ENCODE results near the gene MFAP4. TPM values are rescaled to one million over a fixed set of nuclear protein-coding genes. Genes with fewer than 3 reads are reported as not detected.

MFAP4 gene
- polyA plus RNA-seq, 1 experiment, result 122 TPM

DNA sequence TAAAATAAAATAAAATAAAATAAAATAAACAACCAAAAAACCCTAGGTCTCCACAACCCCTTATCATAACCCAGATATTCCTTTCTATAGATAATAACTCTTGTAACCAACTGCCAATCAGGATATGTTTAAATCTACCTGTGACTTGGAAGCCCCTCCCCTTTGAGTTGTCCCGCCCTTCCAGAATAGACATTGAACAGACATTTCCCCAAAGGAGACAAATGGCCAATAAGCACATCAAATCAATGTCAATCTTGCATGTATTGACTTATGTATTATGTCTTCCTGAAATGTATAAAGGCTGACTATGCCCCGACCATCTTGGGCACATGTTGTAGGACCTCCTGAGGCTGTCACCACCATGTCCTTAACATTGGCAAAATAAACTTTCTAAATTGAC lies 10.2 kb downstream of the MFAP4 start:
- Histone ChIP-seq H3K27me3 (ENCODE audit: control insufficient read depth, insufficient read depth, low read length) (no peaks in the 10 kb centered on the region), H3K4me3 (ENCODE audit: low read depth, low read length) (peak overlapping the region; percentile 86), H3K9me3 (ENCODE audit: control insufficient read depth, insufficient read depth, low read length) (no peaks in the 10 kb centered on the region; the same call in 1 of the 2 replicates), H3K27ac (ENCODE audit: low read depth, low read length) (no peak overlapping the region)
- POLR2A ChIA-PET, result interaction anchor here (1.5 to 2.5 kb wide), 4 partner anchors 11 to 71 kb away, joined by 6 to 52 read pairs (median 16); partner anchors contain the start of genes B9D1, MFAP4 and RNF112
- CTCF ChIA-PET, result interaction anchor here (1.5 to 3.5 kb wide), 3 partner anchors 11 to 71 kb away, joined by 5 to 26 read pairs (median 24); partner anchors contain the start of gene B9D1
- TF ChIP-seq, protein P1, sequence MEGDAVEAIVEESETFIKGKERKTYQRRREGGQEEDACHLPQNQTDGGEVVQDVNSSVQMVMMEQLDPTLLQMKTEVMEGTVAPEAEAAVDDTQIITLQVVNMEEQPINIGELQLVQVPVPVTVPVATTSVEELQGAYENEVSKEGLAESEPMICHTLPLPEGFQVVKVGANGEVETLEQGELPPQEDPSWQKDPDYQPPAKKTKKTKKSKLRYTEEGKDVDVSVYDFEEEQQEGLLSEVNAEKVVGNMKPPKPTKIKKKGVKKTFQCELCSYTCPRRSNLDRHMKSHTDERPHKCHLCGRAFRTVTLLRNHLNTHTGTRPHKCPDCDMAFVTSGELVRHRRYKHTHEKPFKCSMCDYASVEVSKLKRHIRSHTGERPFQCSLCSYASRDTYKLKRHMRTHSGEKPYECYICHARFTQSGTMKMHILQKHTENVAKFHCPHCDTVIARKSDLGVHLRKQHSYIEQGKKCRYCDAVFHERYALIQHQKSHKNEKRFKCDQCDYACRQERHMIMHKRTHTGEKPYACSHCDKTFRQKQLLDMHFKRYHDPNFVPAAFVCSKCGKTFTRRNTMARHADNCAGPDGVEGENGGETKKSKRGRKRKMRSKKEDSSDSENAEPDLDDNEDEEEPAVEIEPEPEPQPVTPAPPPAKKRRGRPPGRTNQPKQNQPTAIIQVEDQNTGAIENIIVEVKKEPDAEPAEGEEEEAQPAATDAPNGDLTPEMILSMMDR (IDR thresholded peaks at IDR 0.05; ENCODE audit: low read depth, low read length), result no peak
- DNase-seq (ENCODE audit: low read depth, low spot score), result no peak

DNA sequence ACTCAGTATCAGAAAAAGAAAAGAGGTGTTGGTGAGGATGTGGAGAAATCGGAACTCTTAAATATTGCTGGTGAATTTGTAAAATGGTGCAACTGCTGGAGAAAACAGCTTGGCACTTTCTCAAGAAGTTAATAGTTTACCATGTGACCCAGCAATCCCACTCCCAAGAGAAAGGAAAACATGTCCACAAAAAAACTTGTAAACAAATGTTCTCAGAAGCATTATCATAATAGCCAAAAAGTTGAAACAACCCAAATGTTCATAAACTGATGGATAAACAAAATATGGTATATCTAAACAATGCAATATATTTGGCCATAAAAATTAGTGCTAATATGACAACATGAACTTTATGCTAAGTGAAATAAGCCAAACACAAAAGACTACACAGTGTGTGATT lies 11.3 kb downstream of the MFAP4 start:
- no peaks in the 10 kb centered on the region; the same call in 1 of the 2 replicates for H3K9me3 ChIP-seq (ENCODE audit: control insufficient read depth, insufficient read depth, low read length)
- H3K4me3 ChIP-seq (ENCODE audit: low read depth, low read length), result no peak overlapping the region
- POLR2A ChIA-PET, result no interaction called here
- no peak overlapping the region for H3K27ac ChIP-seq (ENCODE audit: low read depth, low read length)
- TF ChIP-seq, protein P1 (IDR thresholded peaks at IDR 0.05; ENCODE audit: low read depth, low read length), result no peak
- no peaks in the 10 kb centered on the region for H3K27me3 ChIP-seq (ENCODE audit: control insufficient read depth, insufficient read depth, low read length)
- CTCF ChIA-PET, result interaction anchor here (3.5 kb wide), 1 partner anchor 13 kb away, joined by 24 read pairs; the partner anchor contains the start of gene B9D1
- no peak for DNase-seq (ENCODE audit: low read depth, low spot score)

DNA sequence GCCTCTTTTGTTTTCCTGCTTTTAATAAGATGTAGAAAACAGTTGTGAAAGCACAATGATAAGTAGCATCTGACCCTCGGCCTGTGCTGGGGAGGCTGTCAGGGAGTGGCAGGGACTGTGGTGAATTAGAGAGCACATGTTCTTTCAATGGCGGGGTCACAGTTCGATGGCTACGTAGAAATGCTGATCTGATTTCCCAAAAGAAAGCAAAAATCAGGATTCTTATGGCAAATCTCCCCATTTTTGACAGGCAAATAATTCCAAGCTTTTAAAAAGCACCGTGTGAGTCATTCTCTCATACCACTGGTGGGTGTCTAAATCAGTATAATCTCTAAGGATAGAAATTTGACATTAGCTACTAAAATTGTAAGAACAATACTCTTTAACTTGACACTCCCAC lies 12.9 kb downstream of the MFAP4 start:
- TF ChIP-seq, protein P1 (IDR thresholded peaks at IDR 0.05; ENCODE audit: low read depth, low read length), result no peak
- CTCF ChIA-PET, result interaction anchor here (0.8 to 2.0 kb wide), 3 partner anchors 11 to 388 kb away, joined by 3 to 10 read pairs (median 5); partner anchors contain the start of gene B9D1
- no peak overlapping the region for H3K27ac ChIP-seq (ENCODE audit: low read depth, low read length)

DNA sequence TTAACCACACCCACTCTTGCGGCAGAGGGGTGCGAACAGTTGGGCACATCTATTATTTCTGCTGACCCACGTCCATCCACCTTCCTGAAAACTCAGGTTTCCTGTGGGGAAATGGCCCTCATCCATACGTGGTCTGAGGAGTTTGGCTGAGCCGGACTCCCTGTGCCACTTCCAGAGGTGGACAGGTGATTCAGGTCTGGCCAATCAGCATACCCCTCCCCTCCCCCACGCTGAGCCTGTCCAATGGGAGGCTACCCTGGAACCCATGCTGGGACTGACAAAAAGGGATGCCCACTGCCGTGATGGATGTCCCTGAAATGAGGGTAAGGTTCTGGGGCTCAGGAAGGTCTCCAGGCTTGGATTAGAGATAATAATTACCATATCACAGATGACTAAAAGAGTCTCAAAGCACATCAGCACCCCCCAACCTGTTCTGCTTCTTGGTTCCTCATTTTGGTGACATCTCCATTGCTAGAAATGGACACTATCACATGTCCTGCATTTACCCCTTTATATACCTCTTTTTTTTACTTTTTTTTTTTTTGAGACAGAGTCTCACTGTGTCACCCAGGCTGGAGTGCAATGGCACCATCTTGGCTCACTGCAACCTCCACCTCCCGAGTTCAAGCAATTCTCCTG lies 14.0 kb downstream of the MFAP4 start:
- no peaks in the 10 kb centered on the region; the same call in 1 of the 2 replicates for H3K9me3 ChIP-seq (ENCODE audit: control insufficient read depth, insufficient read depth, low read length)
- ChIA-PET CTCF (interaction anchor here (1.1 to 2.0 kb wide), 2 partner anchors 10 kb away, joined by 3 to 10 read pairs; partner anchors contain the start of gene B9D1), POLR2A (no interaction called here)
- DNase-seq (ENCODE audit: low read depth, low spot score), result no peak
- no peak overlapping the region for H3K4me3 ChIP-seq (ENCODE audit: low read depth, low read length)
- H3K27ac ChIP-seq (ENCODE audit: low read depth, low read length), result peak overlapping the region; percentile 11
- no peaks in the 10 kb centered on the region for H3K27me3 ChIP-seq (ENCODE audit: control insufficient read depth, insufficient read depth, low read length)
- TF ChIP-seq, protein P1 (IDR thresholded peaks at IDR 0.05; ENCODE audit: low read depth, low read length), result no peak

More for the DNA sequence above, 12.9 kb downstream of the MFAP4 start:
- H3K9me3 ChIP-seq (ENCODE audit: control insufficient read depth, insufficient read depth, low read length), result no peaks in the 10 kb centered on the region; the same call in 1 of the 2 replicates
- POLR2A ChIA-PET, result no interaction called here
- H3K4me3 ChIP-seq (ENCODE audit: low read depth, low read length), result no peak overlapping the region
- H3K27me3 ChIP-seq (ENCODE audit: control insufficient read depth, insufficient read depth, low read length), result no peaks in the 10 kb centered on the region
- no peak for DNase-seq (ENCODE audit: low read depth, low spot score)

DNA sequence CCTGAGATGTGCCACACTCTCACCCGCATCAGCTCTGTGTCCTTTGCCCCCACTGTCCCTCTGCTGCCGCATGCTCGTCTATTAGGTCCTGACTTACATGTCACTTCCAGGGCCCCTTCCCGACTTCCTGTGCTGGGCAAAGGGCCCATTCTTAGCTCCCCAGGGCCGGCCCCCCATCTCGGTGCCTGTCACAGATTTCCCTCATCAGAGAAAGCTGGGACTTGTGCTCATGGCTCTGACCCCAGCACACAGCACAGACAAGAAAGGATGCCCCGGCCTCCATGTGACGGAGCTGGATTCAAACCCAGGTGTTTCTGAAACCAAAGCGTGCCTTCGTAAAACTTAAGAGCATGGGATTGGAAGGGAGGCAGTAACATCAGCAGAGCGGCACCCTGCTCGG lies 14.6 kb downstream of the MFAP4 start:
- DNase-seq (ENCODE audit: low read depth, low spot score), result no peak
- H3K27me3 ChIP-seq (ENCODE audit: control insufficient read depth, insufficient read depth, low read length), result no peaks in the 10 kb centered on the region
- H3K4me3 ChIP-seq (ENCODE audit: low read depth, low read length), result no peak overlapping the region
- POLR2A ChIA-PET, result no interaction called here
- H3K9me3 ChIP-seq (ENCODE audit: control insufficient read depth, insufficient read depth, low read length), result no peaks in the 10 kb centered on the region; the same call in 1 of the 2 replicates
- no peak overlapping the region for H3K27ac ChIP-seq (ENCODE audit: low read depth, low read length)
- TF ChIP-seq, protein P1 (IDR thresholded peaks at IDR 0.05; ENCODE audit: low read depth, low read length), result no peak
- CTCF ChIA-PET, result interaction anchor here (1.1 kb wide), 1 partner anchor 10 kb away, joined by 3 read pairs; the partner anchor contains the start of gene B9D1

All from AG04450 (cell line).